ENCODE measurements around the gene CD300H.

- no peak for TF ChIP-seq CTCF (conservative IDR thresholded peaks at IDR 0.05)
- no peak for TF ChIP-seq ZFX (IDR thresholded peaks at IDR 0.05)
These were observed 35.8 kb upstream of the CD300H start for GRCh38 chr17:74603037-74603635.
